A549 (cell line): ENCODE data around the gene PADI4. TPM values are rescaled to one million over a fixed set of nuclear protein-coding genes. Genes with fewer than 3 reads are reported as not detected.

Source experiments
- ATAC-seq, 2 experiments: fragments of 200-7000 bp in 1 of 2; fragments of >200 bp in 1 of 2; cut with Nextera tagmentation in 1 of 2; cut with Tn5 transposase in 1 of 2; 3 replicates each; pipeline versions ENCODE4 v1.8.0 to v1.9.1; 2018 to 2020; ENCODE audit warnings: mild to moderate bottlenecking in 1 of 2, moderate library complexity in 1 of 2
- CTCF ChIA-PET: fragments of 300-600 bp; sonication (Branson Sonifier 250); formaldehyde crosslinking; extraction: SDS; loops from one replicate; lab custom pipeline; 2021; ENCODE audit warnings: antibody characterized with exemption, inconsistent platforms; lab: Yijun Ruan, JAX
- POLR2A ChIA-PET: fragments of 350-600 bp; formaldehyde crosslinking; extraction: SDS; loops from one replicate; lab custom pipeline; 2021; ENCODE audit warnings: antibody characterized with exemption, inconsistent platforms; lab: Yijun Ruan, JAX
- DNase-seq, 2 experiments: peaks; one replicate each; pipeline versions ENCODE4 v3.0.0 to v3.0.0-alpha.2; 2011 to 2016; ENCODE audit warnings: low read depth in 1 of 2, low spot score in 1 of 2
- FAIRE-seq: peaks from 2 replicates; lab custom pipeline; 2011; peaks lifted over from hg19 to GRCh38; lab: Jason Lieb, UNC
- H3K27ac ChIP-seq, 2 experiments: fragments of >200 bp; sonication (Bioruptor Twin); formaldehyde crosslinking; 3 replicates each; pipeline ENCODE4 v1.5.1; 2016 to 2017
- H3K4me1 ChIP-seq: fragments of >200 bp; sonication (Bioruptor Twin); formaldehyde crosslinking; 3 replicates; pipeline ENCODE4 v1.6.1; 2016
- H3K4me2 ChIP-seq: fragments of >200 bp; sonication (Bioruptor Twin); formaldehyde crosslinking; 3 replicates; pipeline ENCODE4 v1.6.1; 2016
- H3K4me3 ChIP-seq: fragments of >200 bp; sonication (Bioruptor Twin); formaldehyde crosslinking; 3 replicates; pipeline ENCODE4 v1.5.1; 2016
- H3K9me3 ChIP-seq: fragments of >200 bp; sonication (Bioruptor Twin); formaldehyde crosslinking; 3 replicates; pipeline ENCODE4 v1.6.1; 2016
- BHLHE40 ChIP-seq: IDR thresholded peaks from 2 replicates; pipeline ENCODE4 v1.6.1; 2012; ENCODE audit warnings: low read depth, low read length, inconsistent platforms
- CEBPB ChIP-seq, 2 experiments: fragments of >200 bp in 1 of 2; sonication (Bioruptor Twin) in 1 of 2; formaldehyde crosslinking in 1 of 2; IDR thresholded peaks; 2 replicates each; pipeline ENCODE4 v1.6.1; 2012 to 2016
- CHD4 ChIP-seq: fragments of 200-600 bp; sonication (generic); IDR thresholded peaks from 2 replicates; pipeline ENCODE4 v1.6.1; 2016; ENCODE audit warnings: antibody characterized with exemption, mild to moderate bottlenecking, borderline replicate concordance
- E2F6 ChIP-seq: IDR thresholded peaks from 2 replicates; pipeline ENCODE4 v1.6.1; 2012; ENCODE audit warnings: low read depth, borderline replicate concordance
- EHMT2 ChIP-seq: fragments of 200-600 bp; sonication (generic); IDR thresholded peaks from 2 replicates; pipeline ENCODE4 v1.6.1; 2016; ENCODE audit warnings: antibody characterized with exemption, low read depth, mild to moderate bottlenecking, moderate library complexity
- ELK1 ChIP-seq: fragments of 150-350 bp; IDR thresholded peaks from 2 replicates; pipeline ENCODE4 v1.6.1; 2014; ENCODE audit warnings: low read depth, mild to moderate bottlenecking, low read length
- FOSB ChIP-seq: fragments of 250-450 bp; sonication (Bioruptor Pico); IDR thresholded peaks from 2 replicates; pipeline ENCODE4 v1.5.0; 2020; ENCODE audit warnings: mild to moderate bottlenecking, moderate library complexity
- FOSL2 ChIP-seq, 2 experiments: fragments of 450-650 bp in 1 of 2; fragments of >200 bp in 1 of 2; sonication (Bioruptor Twin) in 1 of 2; formaldehyde crosslinking; IDR thresholded peaks; 2 replicates each; pipeline versions ENCODE4 v1.5.0 to v1.6.1; 2016 to 2020; ENCODE audit warnings: mild to moderate bottlenecking in 1 of 2, moderate library complexity in 1 of 2
- FOXS1 ChIP-seq: fragments of 250-450 bp; sonication (Bioruptor Pico); IDR thresholded peaks from 2 replicates; pipeline ENCODE4 v1.5.0; 2020; ENCODE audit warnings: mild to moderate bottlenecking, moderate library complexity
- GATA3 ChIP-seq: IDR thresholded peaks from 2 replicates; pipeline ENCODE4 v1.6.1; 2012; ENCODE audit warnings: borderline replicate concordance
- HEYL ChIP-seq: fragments of 250-450 bp; sonication (Bioruptor Pico); IDR thresholded peaks from 2 replicates; pipeline ENCODE4 v1.8.0; 2021; ENCODE audit warnings: mild to moderate bottlenecking, moderate library complexity
- HMGXB4 ChIP-seq: fragments of 250-450 bp; sonication (Bioruptor Pico); IDR thresholded peaks from 2 replicates; pipeline ENCODE4 v1.5.0; 2021; ENCODE audit warnings: mild to moderate bottlenecking, moderate library complexity, borderline replicate concordance
- HOXB13 ChIP-seq: fragments of 250-450 bp; sonication (Bioruptor Pico); IDR thresholded peaks from 2 replicates; pipeline ENCODE4 v1.5.0; 2020; ENCODE audit warnings: low read depth, mild to moderate bottlenecking, moderate library complexity
- HOXB5 ChIP-seq: fragments of 250-450 bp; sonication (Bioruptor Pico); IDR thresholded peaks from 2 replicates; pipeline ENCODE4 v1.5.0; 2020; ENCODE audit warnings: mild to moderate bottlenecking, moderate library complexity
- MAFK ChIP-seq: fragments of 450-650 bp; IDR thresholded peaks from 2 replicates; pipeline ENCODE4 v1.6.1; 2014; ENCODE audit not compliant: partially characterized antibody
- MYC ChIP-seq: IDR thresholded peaks from 2 replicates; pipeline ENCODE4 v1.6.1; 2012; ENCODE audit warnings: mild to moderate bottlenecking, inconsistent platforms, low read length, improper control_type of control experiment, borderline replicate concordance
- NR3C1 ChIP-seq: fragments of >200 bp; sonication (Bioruptor Twin); formaldehyde crosslinking; IDR thresholded peaks from 3 replicates; pipeline ENCODE4 v1.6.1; 2017
- PHF8 ChIP-seq: fragments of 200-600 bp; sonication (generic); IDR thresholded peaks from 2 replicates; pipeline ENCODE4 v1.6.1; 2016; ENCODE audit warnings: low read depth, mild to moderate bottlenecking, antibody characterized with exemption, moderate library complexity, borderline replicate concordance
- POLR2A ChIP-seq: IDR thresholded peaks from 2 replicates; pipeline ENCODE4 v1.6.1; 2012; ENCODE audit warnings: mild to moderate bottlenecking, low read length
- RCOR1 ChIP-seq: fragments of 150-350 bp; IDR thresholded peaks from 2 replicates; pipeline ENCODE4 v1.6.1; 2014; ENCODE audit warnings: antibody characterized with exemption, low read length, low read depth
- RFX5 ChIP-seq: fragments of 450-650 bp; IDR thresholded peaks from 2 replicates; pipeline ENCODE4 v1.7.1; 2014; ENCODE audit warnings: antibody characterized with exemption, mild to moderate bottlenecking, moderate library complexity
- SREBF2 ChIP-seq: fragments of 450-650 bp; IDR thresholded peaks from 2 replicates; pipeline ENCODE4 v1.6.1; 2014; ENCODE audit warnings: mild to moderate bottlenecking, moderate library complexity
- ZC3H11A ChIP-seq: fragments of 450-650 bp; IDR thresholded peaks from 2 replicates; pipeline ENCODE4 v1.6.1; 2014; ENCODE audit warnings: antibody characterized with exemption, mild to moderate bottlenecking
- ZNF302 ChIP-seq: fragments of 250-450 bp; sonication (Bioruptor Pico); IDR thresholded peaks from 2 replicates; pipeline ENCODE4 v1.9.0; 2021; ENCODE audit warnings: inconsistent platforms, mild to moderate bottlenecking, moderate library complexity
- ZSCAN20 ChIP-seq: fragments of 250-450 bp; sonication (Bioruptor Pico); IDR thresholded peaks from 2 replicates; pipeline ENCODE4 v1.8.0; 2022; ENCODE audit warnings: mild to moderate bottlenecking, moderate library complexity
- WGBS: methylation state at CpG from one replicate; pipeline ENCODE4 v1.1.6; 2017; ENCODE audit errors: missing lambda C conversion rate; 5-methylcytosine and 5-hydroxymethylcytosine counted together
- polyA plus RNA-seq, 4 experiments: library from polyadenylated mRNA; depleted of rRNA in 3 of 4; stranded (reverse); fragments of >200 nt; fragmentation: RNase III in 1 of 4; extraction: RNeasy Plus Mini Kit Qiagen cat#74134 plus additional on column Dnase treatment in 1 of 4; gene quantifications; 2 replicates in 3 of 4; 3 replicates in 1 of 4; pipeline ENCODE4 v1.2.3, GENCODE V29; 2011 to 2017
- TF ChIP-seq, protein P1 (sequence below): fragments of >200 bp; sonication (Bioruptor Twin); formaldehyde crosslinking; IDR thresholded peaks from 2 replicates; pipeline ENCODE4 v1.6.1; 2016

PADI4 gene
- polyA plus RNA-seq, 2 of the 4 experiments (the other 2 are of a cell fraction): not detected

- no peaks in the 10 kb centered on the region for H3K4me1 ChIP-seq
- ChIA-PET POLR2A (no interaction called here), CTCF (interaction anchor here (1.7 kb wide), 1 partner anchor 24 kb away, joined by 5 read pairs; no protein-coding TSS in a partner anchor)
- 84% methylated on average over 7 of the region's 7 CpGs for WGBS
- DNase-seq (no peak), ATAC-seq (no peak), FAIRE-seq (no peak)
- TF ChIP-seq ZSCAN20 (CRISPR knock-in tag) (no peak), CHD4 (no peak), SREBF2 (no peak), GATA3 (no peak), MYC (no peak), HOXB5 (CRISPR knock-in tag) (no peak), ZC3H11A (no peak), RFX5 (no peak), PHF8 (no peak), ZNF302 (no peak), NR3C1 (no peak), CEBPB (IDR thresholded peaks at IDR 0.05) (no peak), HEYL (CRISPR knock-in tag) (no peak), POLR2A (no peak), FOXS1 (CRISPR knock-in tag) (no peak), ELK1 (no peak)
- TF ChIP-seq, protein P1, sequence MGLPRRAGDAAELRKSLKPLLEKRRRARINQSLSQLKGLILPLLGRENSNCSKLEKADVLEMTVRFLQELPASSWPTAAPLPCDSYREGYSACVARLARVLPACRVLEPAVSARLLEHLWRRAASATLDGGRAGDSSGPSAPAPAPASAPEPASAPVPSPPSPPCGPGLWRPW: no peak
- no peak overlapping the region for H3K27ac ChIP-seq
- H3K4me3 ChIP-seq: no peak overlapping the region
- no peaks in the 10 kb centered on the region for H3K9me3 ChIP-seq
- H3K4me2 ChIP-seq: no peak overlapping the region
Observed at GRCh38 chr1:17297991-17298390, 10.0 kb upstream of the PADI4 start.

GRCh38 chr1:17301767-17302166 is 6.2 kb upstream of the PADI4 start:
- CTCF ChIA-PET: interaction anchor here (0.8 to 2.5 kb wide), 2 partner anchors 40 to 177 kb away, joined by 3 to 5 read pairs; no protein-coding TSS in a partner anchor
- POLR2A ChIA-PET: no interaction called here
- 58% methylated on average over 5 of the region's 5 CpGs for WGBS
- Histone ChIP-seq H3K9me3 (no peaks in the 10 kb centered on the region), H3K4me2 (no peak overlapping the region), H3K4me3 (no peak overlapping the region), H3K4me1 (peaks cover 12% of the 10 kb centered on the region), H3K27ac (no peak overlapping the region)
- ATAC-seq: no peak
- DNase-seq: no peak
- FAIRE-seq: no peak
- TF ChIP-seq FOSL2 (IDR thresholded peaks at IDR 0.05) (no peak), FOSL2 (CRISPR knock-in tag; IDR thresholded peaks at IDR 0.05) (no peak), EHMT2 (no peak), HMGXB4 (no peak), BHLHE40 (no peak), RCOR1 (no peak), HOXB13 (CRISPR knock-in tag) (no peak), MAFK (no peak), E2F6 (no peak), CHD4 (no peak), FOSB (CRISPR knock-in tag) (no peak)
